SHP77 treated with DMSO at 0.1 percent for 48 hours (cell line): ENCODE results near the gene SLC12A5.

Experiments used
- DNase-seq: peaks from one replicate; lab custom pipeline; 2025; lab: John Stamatoyannopoulos, UW

Gene SLC12A5

DNA sequence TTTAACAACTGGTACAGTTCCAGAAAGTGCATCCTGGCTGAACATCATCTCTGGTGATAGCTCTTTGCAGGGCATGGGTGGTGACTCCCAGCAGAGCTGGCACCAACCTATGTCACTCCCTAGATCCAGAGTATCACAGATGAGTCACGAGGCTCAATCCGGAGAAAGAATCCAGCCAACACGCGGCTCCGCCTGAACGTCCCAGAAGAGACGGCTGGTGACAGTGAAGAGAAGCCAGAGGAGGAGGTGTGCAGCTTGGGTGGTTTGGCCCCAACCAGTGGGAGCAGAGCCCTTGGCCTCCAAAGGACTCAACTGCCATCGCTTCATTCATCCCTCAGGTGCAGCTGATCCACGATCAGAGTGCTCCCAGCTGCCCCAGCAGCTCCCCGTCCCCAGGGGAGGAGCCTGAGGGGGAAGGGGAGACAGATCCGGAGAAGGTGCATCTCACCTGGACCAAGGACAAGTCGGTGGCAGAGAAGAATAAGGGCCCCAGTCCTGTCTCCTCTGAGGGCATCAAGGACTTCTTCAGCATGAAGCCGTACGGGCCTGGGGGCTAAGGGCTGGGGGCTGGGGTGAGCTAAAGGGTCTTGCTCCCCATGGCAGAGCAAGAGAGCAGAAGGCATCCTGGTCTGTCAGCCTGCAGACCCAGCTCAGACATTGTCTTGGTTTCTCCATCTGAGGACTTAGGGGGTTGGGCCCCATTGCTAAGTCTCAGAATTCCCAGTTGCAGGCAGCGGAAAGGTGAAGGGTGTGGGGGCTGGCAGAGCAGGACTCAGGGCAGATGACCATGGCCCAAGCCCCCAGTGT, 27.2 kb downstream of the SLC12A5 start:
- no peak for DNase-seq

DNA sequence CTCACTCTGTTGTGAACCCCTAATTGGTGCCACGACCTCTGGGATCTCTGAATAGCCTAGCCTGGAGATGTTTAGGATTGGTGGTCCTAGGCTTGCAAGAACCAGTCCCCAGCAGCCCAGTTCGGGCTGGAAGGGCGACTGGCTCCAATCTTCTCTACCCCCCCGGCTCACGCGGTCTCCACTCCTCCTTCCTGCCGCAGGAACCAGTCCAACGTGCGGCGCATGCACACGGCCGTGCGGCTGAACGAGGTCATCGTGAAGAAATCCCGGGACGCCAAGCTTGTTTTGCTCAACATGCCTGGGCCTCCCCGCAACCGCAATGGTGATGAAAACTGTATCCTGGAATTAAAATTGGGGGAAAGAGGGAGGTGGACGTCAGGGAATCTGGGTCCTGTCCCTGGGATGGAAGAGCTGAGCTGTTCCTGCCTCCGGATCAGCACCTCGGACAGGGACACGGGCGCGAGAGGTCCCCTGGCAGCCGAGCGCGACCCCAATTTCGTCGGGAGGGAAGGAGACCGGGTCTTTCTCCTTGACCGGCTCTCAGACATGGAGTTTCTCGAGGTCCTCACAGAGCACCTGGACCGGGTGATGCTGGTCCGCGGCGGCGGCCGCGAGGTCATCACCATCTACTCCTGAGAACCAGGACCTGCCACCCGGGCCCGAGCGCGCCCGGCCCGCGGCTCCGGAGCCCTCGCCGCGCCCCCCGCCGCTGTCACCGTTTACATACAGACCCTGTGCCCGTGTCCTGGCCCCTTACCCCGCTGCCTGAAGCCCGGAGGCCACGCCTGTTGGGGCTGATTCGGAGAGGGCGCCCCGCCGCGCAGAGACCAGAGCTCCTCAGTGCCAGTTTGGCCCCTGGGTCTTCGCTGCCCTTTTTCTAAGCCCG, 28.2 kb downstream of the SLC12A5 start:
- no peak for DNase-seq

DNA sequence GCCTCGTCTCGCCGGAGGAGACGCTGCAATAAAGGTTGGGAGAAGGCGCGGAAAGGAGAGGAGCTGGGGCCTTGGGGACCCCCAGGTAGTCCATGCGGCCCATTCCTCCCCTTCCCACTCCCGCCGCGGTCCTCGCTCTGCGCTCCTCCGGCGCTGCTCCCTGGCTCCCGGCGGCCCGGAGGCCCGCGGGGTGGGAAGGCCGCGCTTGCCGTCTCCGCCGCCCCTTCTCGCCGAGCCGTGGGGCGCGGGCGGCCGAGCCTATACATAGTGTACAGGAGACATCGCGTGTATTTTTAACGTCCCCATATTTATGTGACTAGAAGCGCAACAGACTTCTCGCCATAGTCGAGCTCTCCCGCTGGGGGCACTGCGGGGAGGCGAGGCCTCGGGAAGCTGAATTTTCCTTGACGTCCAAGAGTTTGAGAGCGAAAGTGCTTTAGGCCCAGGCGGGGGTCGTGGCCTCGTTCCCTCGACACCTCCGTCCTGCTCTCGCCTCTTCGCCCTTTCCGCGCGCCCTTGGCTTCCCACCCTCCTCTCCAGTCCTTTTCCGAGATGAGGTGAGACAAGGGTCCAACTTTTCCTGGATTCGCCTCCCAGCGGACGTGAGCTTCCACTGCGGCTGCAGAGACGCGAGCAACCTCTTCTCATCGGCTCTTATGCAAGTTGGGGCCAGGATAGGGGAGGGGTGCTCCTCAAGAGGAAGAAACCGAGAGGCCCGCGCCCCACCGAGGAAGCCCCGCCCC, 29.0 kb downstream of the SLC12A5 start:
- DNase-seq, result no peak

DNA sequence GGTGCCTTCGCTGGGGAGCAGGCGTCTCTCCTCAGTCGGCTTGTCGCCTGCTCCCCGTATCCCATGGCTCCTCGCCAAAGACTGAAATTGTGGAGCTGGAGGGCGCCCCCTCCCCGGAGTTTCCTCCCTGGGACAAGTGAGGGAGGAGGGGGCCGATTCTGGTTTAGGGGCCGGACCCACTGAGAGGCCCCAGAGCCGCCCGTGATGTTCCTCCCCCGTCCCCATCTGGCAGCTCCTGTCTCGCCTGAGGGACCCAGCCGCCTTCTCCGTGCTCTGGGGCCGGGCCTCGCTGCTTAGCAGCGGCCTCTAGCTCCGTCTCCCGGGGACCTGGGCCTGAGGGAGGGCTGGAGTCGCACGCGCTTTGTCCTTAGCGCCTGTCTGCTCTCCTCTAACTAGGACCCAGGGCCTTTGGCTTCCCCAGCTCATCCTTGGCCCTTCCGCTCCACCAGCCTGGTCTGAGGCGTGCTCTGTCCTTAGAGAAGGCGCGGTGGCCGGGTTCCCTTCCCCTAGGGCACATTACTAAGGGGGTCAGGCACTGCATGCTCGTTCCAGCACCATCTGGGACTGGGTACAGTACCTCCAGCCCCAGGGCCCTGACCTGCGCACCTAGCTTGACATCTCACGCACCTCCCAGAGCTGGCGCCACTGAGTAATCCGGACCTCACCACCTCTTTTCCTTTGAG, 29.7 kb downstream of the SLC12A5 start:
- no peak for DNase-seq

DNA sequence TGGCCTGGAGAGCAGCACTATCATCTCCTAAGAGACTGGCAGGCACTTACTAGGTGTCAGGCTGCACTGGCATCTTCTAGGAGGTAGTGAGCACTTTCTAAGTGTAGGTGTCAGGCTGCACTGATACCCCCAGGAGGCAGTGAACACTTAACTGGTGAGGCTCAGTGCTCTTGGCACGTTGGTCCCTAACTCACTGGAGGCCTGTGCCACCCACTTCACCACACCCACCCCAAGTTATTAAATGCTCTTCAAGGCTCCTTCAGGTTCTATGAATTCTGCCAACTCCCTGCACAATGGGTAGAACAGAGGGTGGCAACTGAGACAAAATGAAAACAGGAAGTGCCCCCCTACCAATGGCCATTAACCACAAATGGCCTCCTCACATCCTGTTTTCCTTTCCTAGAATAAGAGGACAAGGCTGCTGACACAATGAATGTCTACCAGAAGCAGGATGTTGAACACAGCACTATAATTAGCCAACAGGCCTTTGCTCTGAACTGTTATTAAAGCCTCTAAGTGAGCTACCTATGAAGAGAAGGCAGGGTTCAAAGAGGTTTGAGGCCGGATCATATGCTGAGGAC, 31.4 kb downstream of the SLC12A5 start:
- DNase-seq, result no peak

DNA sequence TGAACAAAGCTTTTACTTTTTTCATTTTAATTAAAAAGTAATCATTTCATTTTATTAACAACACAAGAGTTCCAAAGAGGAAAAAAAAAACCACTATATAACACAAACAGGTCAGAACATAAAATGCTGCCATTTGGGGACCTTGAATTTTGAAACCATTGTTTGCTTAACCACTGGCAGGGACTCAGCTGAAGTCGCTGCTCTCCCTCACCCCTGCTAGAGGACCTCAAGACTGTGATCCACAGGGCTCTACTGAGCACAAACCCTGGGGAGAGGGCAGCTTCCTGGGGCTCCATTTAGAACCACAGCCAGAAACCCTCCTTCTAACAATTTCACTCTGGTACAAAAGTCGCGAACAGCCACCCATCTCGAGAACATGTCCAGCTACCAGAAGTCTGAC, 32.0 kb downstream of the SLC12A5 start:
- no peak for DNase-seq

DNA sequence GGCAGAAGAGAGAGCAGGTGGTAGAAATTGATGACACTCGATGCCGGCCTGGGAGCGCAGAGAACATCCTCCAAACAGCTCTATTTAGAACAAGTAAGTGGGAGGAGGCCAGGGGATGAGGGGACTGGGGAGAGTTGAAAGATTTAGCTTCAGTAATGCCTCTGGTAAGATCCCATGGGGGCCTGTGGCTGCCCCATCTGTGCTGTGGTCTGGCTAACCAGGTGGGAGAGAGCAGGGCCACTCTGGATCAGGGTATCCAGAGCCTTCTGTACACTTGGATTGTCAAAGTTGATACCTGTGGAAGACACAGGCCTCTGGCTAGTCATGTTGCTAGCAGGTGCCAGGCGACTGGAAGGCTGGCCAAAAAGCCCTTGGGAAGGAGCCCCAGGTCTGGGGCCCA, 33.1 kb downstream of the SLC12A5 start:
- no peak for DNase-seq

DNA sequence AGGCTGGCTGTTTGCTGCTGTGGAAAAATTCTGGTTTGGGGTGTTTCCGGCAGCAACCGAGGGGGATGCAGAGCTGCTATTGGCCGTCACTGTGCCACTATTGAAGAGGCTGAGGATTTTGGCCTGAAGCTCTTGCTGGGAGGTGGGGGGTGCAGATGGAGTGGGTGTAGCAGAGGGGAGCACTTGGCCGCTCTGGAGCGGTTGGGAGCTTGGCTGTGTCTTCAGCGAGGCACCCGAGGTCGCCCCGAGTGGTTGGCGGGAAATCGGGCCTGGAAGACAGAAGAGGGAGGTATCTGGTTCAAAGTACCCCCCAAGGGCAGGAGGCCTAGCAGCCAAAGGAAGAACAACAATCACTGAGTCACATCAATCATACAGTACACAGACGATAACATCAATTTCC, 33.6 kb downstream of the SLC12A5 start:
- no peak for DNase-seq

DNA sequence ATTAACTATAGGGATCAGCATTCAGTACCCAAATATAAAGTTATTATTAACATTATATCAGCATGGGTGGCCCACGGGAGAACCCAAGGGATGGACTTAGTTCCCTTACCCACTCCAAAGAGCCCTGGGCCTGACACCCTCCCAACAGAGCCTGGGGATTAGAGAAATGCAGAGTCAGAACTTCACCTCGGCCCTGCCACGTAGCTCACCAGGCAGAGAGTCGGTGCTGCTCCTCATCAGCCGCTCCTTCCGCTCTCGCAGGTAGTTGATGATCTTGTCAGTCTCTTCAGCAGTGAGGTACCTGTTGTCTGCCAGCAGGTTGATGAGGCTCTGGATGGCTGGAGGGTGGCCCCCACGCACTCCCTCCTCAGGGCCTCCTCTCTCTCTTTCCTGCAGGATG, 34.1 kb downstream of the SLC12A5 start:
- no peak for DNase-seq

DNA sequence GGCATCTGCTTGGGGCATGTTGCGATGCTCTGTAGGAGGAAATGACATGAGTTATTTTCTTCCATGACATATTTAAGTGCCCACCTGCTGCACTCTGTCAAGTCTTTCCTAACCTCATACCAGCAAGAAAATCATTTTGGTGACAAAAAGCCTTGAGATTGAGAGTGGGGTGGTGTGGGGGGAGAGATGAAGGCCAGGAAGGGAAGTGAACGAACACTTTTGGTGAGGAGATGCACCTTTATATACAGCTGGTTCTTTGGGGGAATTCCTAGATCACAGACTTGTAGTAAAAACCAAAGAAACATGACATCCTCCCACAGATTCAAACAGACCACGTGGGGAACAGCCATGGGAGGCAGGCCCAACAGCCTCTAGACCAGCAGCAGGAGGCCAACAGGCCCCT, 34.6 kb downstream of the SLC12A5 start:
- no peak for DNase-seq

DNA sequence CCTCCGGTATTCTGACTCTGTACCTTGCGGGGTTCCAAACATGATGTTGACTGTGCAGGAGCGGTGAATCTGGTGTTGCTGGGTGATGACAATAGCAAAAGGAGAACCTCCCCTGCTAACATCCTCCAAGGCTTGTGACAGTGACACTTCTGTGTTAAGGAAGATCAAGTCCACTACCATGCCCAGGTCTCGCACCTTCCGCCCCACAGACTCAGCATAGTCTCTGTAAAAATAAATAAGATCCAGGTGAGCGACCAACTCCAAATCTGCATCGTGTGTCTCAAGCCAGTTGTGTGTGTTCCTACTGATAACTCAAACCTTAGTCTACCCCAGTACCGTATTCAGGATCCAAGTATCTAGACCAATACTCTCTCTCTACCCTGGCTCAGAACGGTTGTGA, 36.0 kb downstream of the SLC12A5 start:
- no peak for DNase-seq

DNA sequence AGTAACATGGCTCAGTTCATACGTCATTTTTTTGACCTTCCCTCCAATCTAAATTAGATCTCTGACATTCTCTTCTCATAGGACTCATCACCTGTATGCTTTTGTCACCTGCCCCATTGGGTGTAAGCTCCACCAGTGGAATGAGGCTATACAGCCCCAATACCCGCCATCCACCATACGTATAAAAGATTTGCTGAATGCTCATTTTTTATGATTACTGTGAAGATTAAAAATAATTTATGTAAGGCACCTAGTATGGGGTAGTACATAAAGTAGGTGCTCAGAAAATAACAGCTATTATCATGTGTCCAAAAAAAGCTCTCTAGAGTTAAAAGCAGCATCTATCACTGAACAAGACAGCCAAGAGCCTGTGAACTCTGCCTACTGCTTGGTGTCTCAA, 36.7 kb downstream of the SLC12A5 start:
- no peak for DNase-seq

DNA sequence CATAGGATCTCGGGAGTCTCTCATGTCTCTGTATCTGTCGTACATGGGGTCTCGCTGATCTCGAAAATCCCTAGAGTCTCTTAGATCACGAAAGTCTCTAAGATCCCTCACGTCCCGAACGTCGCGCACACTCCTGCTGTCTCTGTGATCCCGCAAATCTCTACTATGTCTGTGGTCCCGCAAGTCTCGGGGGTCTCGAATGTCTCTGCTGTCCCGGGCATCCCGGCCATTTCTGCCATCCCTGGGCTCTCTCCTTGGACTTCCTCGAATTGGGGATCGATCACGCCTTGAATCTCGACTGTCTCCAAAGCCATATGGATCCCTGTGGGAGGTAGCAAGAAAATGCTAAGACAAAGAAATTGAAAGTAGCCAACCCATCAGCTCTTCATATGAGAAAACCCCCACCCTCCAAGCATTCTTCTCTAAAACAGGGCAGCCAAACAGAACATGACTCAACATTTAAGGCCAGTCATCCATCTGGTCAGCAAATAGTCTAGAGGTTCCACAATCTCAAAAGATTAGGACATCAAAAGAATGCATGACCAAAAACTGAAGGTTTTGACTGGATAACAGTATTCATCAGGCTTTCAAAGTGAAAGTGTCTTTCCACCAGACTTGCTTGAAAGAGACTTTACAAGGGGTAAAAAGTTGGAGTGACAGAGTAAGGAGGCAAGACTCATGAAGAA, 41.3 kb downstream of the SLC12A5 start:
- no peak for DNase-seq

DNA sequence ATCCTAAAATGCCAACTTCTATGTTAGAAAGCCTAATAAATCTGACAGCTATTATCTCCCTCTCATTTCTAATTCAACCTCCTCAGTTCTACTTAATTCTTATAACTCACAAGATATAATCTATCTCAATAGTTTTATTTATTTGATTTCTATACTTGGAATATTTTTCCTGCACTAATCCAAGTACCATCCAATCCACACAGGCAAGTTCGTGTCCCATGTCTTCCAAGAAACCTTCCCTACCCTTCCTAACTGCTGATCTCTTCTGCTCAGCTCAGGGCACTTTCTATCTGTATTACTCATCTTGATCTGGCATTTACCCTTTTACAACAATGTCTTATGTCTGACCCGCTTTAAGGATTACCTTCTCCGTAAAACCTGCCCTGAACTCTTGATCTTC, 42.6 kb downstream of the SLC12A5 start:
- DNase-seq, result no peak

DNA sequence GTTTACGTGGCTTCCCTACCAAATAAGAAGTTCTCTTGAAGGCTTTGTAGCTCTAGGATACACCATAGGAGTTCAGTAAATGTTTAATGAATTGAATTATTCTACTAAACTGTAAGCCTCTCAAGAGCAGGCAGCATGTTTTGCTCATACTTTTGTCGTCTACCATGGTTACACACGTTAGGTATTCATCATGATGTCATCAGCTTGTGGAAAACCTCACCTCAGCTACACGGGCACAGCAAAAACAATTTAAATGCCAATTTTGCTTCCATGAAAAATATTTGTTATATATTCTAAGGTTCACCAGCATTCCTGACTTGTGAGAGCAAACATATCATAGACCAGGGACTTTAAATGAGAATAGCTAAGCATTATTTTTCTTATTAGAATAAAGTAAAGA, 44.0 kb downstream of the SLC12A5 start:
- DNase-seq, result no peak

DNA sequence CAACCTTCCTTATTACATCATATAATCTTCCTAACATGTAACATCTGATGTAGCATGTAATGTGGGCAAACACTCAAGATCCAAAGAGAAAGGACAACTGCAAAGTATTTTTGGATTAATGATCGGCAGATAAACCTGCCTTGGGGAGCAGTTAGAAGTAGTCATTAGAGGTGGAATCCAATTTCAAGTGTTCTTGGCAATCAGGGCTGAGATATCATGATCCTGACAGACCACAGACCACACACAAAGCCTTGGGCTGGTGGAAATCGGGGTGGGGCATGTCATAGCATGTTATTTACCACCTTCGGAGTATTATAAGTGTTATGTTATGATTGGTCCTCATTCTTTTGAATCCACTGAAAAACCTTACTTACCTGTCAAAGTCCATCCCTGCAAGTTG, 44.4 kb downstream of the SLC12A5 start:
- DNase-seq, result no peak

DNA sequence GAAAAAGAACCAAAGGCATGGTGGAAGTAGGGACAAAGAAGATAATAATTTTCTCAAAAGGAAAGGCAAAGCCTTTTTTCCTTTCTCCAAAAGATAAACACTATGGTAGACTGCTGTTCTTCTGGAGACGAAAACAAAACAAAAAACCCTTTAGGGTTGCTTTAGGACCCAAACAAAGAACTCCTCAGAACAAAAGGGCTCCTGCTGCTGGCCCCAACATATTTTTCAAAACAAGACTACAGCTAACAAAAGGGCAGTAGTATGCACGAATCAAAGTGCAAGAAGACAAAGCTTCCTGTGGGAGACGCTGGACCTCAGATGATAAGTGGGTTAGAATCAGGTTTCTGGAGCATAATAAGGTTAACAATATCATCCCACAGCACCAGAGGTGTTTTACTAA, 45.0 kb downstream of the SLC12A5 start:
- DNase-seq, result no peak

DNA sequence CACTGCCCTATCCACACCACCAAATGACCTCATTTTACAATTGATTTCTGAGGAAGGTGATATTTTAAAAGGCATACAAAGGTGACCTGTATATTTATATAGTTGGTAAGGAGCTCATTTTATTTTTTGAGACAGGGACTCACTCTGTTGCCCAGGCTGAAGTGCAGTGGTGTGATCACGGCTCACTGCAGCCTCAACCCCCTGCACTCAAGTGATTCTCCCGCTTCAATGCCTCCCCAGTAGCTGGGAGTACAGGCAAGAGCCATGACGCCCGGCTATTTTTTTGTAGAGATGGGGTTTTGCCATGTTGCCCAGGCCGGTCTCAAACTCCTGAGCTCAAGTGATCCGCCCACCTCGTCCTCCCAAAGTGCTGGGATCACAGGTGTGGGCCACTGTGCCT, 47.8 kb downstream of the SLC12A5 start:
- DNase-seq, result no peak

DNA sequence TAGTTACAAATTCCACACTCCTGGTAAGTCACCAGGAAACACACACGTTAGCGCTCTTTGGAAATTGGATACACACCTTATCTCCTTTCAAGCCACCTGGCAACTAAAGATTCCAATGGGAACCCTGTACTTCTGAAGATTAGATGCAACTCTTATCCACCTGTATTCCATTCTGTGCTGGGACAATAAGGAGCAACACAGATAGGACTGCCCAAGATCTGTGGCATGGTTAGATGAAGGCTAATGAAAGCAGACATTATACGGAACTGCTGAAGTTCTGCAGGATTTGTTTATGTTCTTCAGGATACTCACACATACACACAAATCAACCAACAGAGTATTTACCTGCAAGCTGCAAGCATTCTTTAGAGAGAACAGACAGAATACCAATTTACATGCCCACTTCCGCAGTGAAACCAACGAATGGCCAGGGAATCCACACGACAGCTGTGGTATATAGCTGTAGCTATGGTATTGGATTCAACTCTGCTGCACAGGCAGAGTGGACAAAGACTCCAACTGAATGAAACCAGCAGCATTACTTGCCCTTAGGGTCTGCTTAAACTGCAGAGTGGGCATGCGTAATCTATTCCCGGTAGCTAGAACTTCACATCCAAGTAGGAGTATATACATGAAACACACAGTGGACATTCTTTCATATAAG, 48.8 kb downstream of the SLC12A5 start:
- DNase-seq, result no peak

DNA sequence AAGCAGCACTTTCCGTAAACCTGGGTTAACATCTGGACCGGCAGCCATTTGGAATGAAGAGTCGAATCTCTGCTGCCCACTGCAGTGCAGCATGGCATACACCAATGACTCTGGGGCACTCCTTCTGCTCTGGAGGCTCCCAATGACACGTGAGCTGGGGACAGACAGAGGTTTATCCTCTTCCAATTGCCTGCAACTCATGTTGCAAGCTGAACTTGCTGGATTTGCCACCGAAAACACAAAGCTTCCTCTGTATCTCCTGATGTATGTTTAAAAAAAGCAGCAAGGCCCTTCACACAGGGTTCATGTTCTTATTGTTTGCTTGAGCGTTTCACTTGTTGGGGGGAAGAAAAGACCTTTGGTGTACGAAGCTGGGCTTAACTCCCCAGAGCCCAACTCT, 49.9 kb downstream of the SLC12A5 start:
- no peak for DNase-seq

DNA sequence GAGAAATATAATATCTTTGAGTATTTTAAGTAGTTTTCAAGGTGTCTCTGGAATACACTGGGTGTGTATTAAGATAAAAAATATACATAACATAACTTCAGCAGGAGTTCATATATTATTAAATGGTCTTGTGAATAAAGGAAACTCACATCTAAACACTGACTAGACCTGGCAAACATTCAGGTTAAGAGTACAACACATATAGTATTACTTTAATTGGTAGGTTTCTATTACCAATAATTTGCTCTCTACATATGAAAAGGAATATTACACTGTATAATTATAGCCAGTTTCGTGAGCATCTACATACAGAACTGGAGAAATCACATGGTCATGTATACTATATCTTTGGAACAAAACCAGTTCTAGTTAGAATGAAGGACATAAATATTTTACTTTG, 52.1 kb downstream of the SLC12A5 start:
- DNase-seq, result no peak
